RWPE2 (cell line): ENCODE results near the gene TMEM135.

ENCODE experiments used
- ATAC-seq: fragments of 200-7000 bp; cut with Tn5 transposase; 3 replicates; pipeline ENCODE4 v1.9.1; 2021; ENCODE audit warnings: low read depth
- DNase-seq: peaks from one replicate; pipeline ENCODE4 v3.0.0-alpha.2; 2020; ENCODE audit warnings: low spot score
- H3K27ac ChIP-seq: fragments of 450-650 bp; 2 replicates; pipeline ENCODE4 v1.5.1; 2017; ENCODE audit warnings: mild to moderate bottlenecking; ENCODE audit not compliant: poor library complexity, severe bottlenecking
- H3K27me3 ChIP-seq: fragments of 250-450 bp; sonication (Bioruptor Pico); 2 replicates; pipeline ENCODE4 v1.5.1; 2021; ENCODE audit warnings: mild to moderate bottlenecking, moderate library complexity; ENCODE audit not compliant: insufficient read depth, poor library complexity, severe bottlenecking
- H3K36me3 ChIP-seq: fragments of 250-450 bp; sonication (Bioruptor Pico); 2 replicates; pipeline ENCODE4 v1.5.1; 2020; ENCODE audit warnings: low read depth, mild to moderate bottlenecking, moderate library complexity
- H3K4me1 ChIP-seq: fragments of 250-450 bp; sonication (Bioruptor Pico); 2 replicates; pipeline ENCODE4 v1.5.1; 2021; ENCODE audit warnings: mild to moderate bottlenecking, moderate library complexity; ENCODE audit not compliant: insufficient read depth, poor library complexity, severe bottlenecking
- H3K4me3 ChIP-seq: fragments of 250-450 bp; sonication (Bioruptor Pico); 2 replicates; pipeline ENCODE4 v1.5.1; 2021; ENCODE audit warnings: mild to moderate bottlenecking, moderate library complexity; ENCODE audit not compliant: severe bottlenecking
- H3K9me3 ChIP-seq: fragments of 250-450 bp; sonication (Bioruptor Pico); 2 replicates; pipeline ENCODE4 v1.5.1; 2021; ENCODE audit warnings: mild to moderate bottlenecking, moderate library complexity; ENCODE audit not compliant: severe bottlenecking
- CTCF ChIP-seq: fragments of 450-650 bp; IDR thresholded peaks from one replicate; pipeline ENCODE4 v1.5.1; 2017; ENCODE audit warnings: mild to moderate bottlenecking, moderate library complexity; ENCODE audit not compliant: poor library complexity, severe bottlenecking

Gene TMEM135

DNA sequence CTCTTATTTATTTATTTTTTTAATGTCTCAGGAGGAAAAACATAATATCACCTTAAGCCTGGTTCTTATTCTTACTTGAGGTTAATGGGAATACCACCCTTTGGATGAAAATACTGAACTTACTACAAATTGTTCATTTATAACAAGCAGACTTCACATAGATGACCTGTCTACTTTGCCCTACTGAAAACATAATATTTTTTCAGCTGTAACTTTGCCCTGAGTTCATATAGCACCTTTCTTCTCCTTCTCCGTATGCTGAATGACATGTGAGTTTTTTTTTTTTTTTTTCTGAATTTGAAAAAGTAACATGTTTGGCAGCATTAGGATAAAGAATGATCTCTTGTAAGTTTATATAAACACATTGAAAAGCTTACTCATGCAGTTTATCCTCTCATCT is 186.8 kb downstream of the TMEM135 start:
- no peak for DNase-seq
- TF ChIP-seq CTCF, result no peak
- Histone ChIP-seq H3K36me3 (no peaks in the 10 kb centered on the region), H3K27ac (no peak overlapping the region), H3K9me3 (no peaks in the 10 kb centered on the region), H3K27me3 (no peaks in the 10 kb centered on the region), H3K4me3 (no peak overlapping the region), H3K4me1 (no peaks in the 10 kb centered on the region)
- ATAC-seq, result no peak

- Histone ChIP-seq H3K27ac (no peak overlapping the region), H3K4me1 (no peaks in the 10 kb centered on the region), H3K36me3 (no peaks in the 10 kb centered on the region), H3K9me3 (peaks cover 7% of the 10 kb centered on the region), H3K4me3 (no peak overlapping the region), H3K27me3 (no peaks in the 10 kb centered on the region)
- no peak for DNase-seq
- no peak for ATAC-seq
- TF ChIP-seq CTCF, result no peak
Measured at GRCh38 chr11:87228820-87229219, 191.1 kb downstream of the TMEM135 start.

GRCh38 chr11:87230995-87231394 is 193.3 kb downstream of the TMEM135 start:
- no peak overlapping the region for H3K27ac ChIP-seq
- peaks cover 7% of the 10 kb centered on the region for H3K9me3 ChIP-seq
- no peak for ATAC-seq
- H3K4me3 ChIP-seq, result no peak overlapping the region
- H3K36me3 ChIP-seq, result no peaks in the 10 kb centered on the region
- no peak for DNase-seq
- H3K4me1 ChIP-seq, result no peaks in the 10 kb centered on the region
- no peaks in the 10 kb centered on the region for H3K27me3 ChIP-seq
- TF ChIP-seq CTCF, result no peak

- Histone ChIP-seq H3K4me3 (no peak overlapping the region), H3K4me1 (no peaks in the 10 kb centered on the region), H3K27ac (no peak overlapping the region), H3K36me3 (no peaks in the 10 kb centered on the region), H3K27me3 (no peaks in the 10 kb centered on the region), H3K9me3 (peaks cover 7% of the 10 kb centered on the region)
- DNase-seq, result no peak
- no peak for TF ChIP-seq CTCF
- ATAC-seq, result no peak
Measured at GRCh38 chr11:87232320-87232719, 194.6 kb downstream of the TMEM135 start.

- TF ChIP-seq CTCF, result no peak
Measured at GRCh38 chr11:87235366-87235765, 197.6 kb downstream of the TMEM135 start.

More at GRCh38 chr11:87235366-87235765, 197.6 kb downstream of the TMEM135 start:
- no peaks in the 10 kb centered on the region for H3K4me1 ChIP-seq
- no peak overlapping the region for H3K27ac ChIP-seq
- H3K36me3 ChIP-seq, result no peaks in the 10 kb centered on the region
- H3K4me3 ChIP-seq, result no peak overlapping the region
- no peaks in the 10 kb centered on the region for H3K27me3 ChIP-seq
- peaks cover 7% of the 10 kb centered on the region for H3K9me3 ChIP-seq
- DNase-seq (no peak), ATAC-seq (no peak)
